IMR-90 (cell line): ENCODE data around the gene CBR4. TPM values are rescaled to one million over a fixed set of nuclear protein-coding genes. Genes with fewer than 3 reads are reported as not detected.

Experiments
- ATAC-seq: fragments of 200-7000 bp; cut with Tn5 transposase; 2 replicates; pipeline ENCODE4 v1.9.1; 2020; ENCODE audit warnings: low read depth, mild to moderate bottlenecking, moderate library complexity
- BruUV-seq: library from RNA; stranded (reverse); fragments of 400-500 nt; replicated peaks from 2 replicates; lab custom pipeline; 2021; lab: Mats Ljungman, UMichigan
- CTCF ChIA-PET: fragments of 300-600 bp; formaldehyde crosslinking; extraction: SDS; loops from one replicate; lab custom pipeline; 2021; ENCODE audit warnings: antibody characterized with exemption; lab: Yijun Ruan, JAX
- POLR2A ChIA-PET: fragments of 300-600 bp; sonication (Branson Sonifier 250); formaldehyde crosslinking; loops from one replicate; lab custom pipeline; 2022; ENCODE audit warnings: antibody characterized with exemption; ENCODE audit not compliant: unreplicated experiment; lab: Charles Lee
- DNase-seq: peaks from one replicate; pipeline ENCODE4 v3.0.0; 2013
- H2AFZ ChIP-seq: replicated peaks from 2 replicates; pipeline ENCODE3; 2013; ENCODE audit warnings: low read length, mild to moderate bottlenecking; ENCODE audit not compliant: poor library complexity
- H2AK5ac ChIP-seq: 2 replicates; pipeline ENCODE4 v1.6.1; 2013; ENCODE audit warnings: low read depth, low read length, inconsistent platforms
- H2AK9ac ChIP-seq: replicated peaks from 2 replicates; pipeline ENCODE3; 2013; ENCODE audit warnings: mild to moderate bottlenecking, low read depth, low read length, moderate library complexity; ENCODE audit not compliant: poor library complexity
- H2BK120ac ChIP-seq: 2 replicates; pipeline ENCODE4 v1.6.1; 2013; ENCODE audit warnings: low read depth, low read length, inconsistent platforms
- H2BK15ac ChIP-seq: 3 replicates; pipeline ENCODE4 v1.6.1; 2013; ENCODE audit warnings: low read depth, low read length, inconsistent platforms
- H2BK20ac ChIP-seq: 2 replicates; pipeline ENCODE4 v1.6.1; 2013; ENCODE audit warnings: low read depth, mild to moderate bottlenecking, inconsistent platforms, low read length, moderate library complexity
- H2BK5ac ChIP-seq: 2 replicates; pipeline ENCODE4 v1.6.1; 2013; ENCODE audit warnings: mild to moderate bottlenecking, low read depth, low read length, inconsistent platforms; ENCODE audit not compliant: poor library complexity, severe bottlenecking
- H3K14ac ChIP-seq: replicated peaks from 2 replicates; pipeline ENCODE4 v1.6.1; 2013; ENCODE audit warnings: low read depth, low read length, inconsistent platforms
- H3K18ac ChIP-seq: 2 replicates; pipeline ENCODE4 v1.6.1; 2013; ENCODE audit warnings: low read depth, low read length, control low read depth
- H3K23ac ChIP-seq: 2 replicates; pipeline ENCODE4 v1.6.1; 2013; ENCODE audit warnings: low read depth, low read length, inconsistent platforms
- H3K27ac ChIP-seq: 2 replicates; pipeline ENCODE4 v1.5.1; 2013; ENCODE audit warnings: mild to moderate bottlenecking, control low read depth, low read length; ENCODE audit not compliant: insufficient read depth
- H3K27me3 ChIP-seq: 2 replicates; pipeline ENCODE4 v1.6.1; 2013; ENCODE audit warnings: low read length; ENCODE audit not compliant: control insufficient read depth, insufficient read depth
- H3K36me3 ChIP-seq: 2 replicates; pipeline ENCODE4 v1.6.1; 2013; ENCODE audit warnings: low read length, mixed read lengths; ENCODE audit not compliant: control insufficient read depth, insufficient read depth
- H3K4ac ChIP-seq: 2 replicates; pipeline ENCODE4 v1.6.1; 2013; ENCODE audit warnings: low read depth, low read length, inconsistent platforms
- H3K4me1 ChIP-seq: 2 replicates; pipeline ENCODE4 v1.6.1; 2013; ENCODE audit warnings: low read length, mixed read lengths; ENCODE audit not compliant: control insufficient read depth, insufficient read depth
- H3K4me2 ChIP-seq: 2 replicates; pipeline ENCODE4 v1.6.1; 2013; ENCODE audit warnings: low read depth, mild to moderate bottlenecking, control low read depth, low read length, moderate library complexity
- H3K4me3 ChIP-seq: 2 replicates; pipeline ENCODE4 v1.5.1; 2013; ENCODE audit warnings: low read depth, mild to moderate bottlenecking, control low read depth, low read length, moderate library complexity; ENCODE audit not compliant: insufficient read depth
- H3K56ac ChIP-seq: 2 replicates; pipeline ENCODE4 v1.6.1; 2013; ENCODE audit warnings: low read length, inconsistent platforms; ENCODE audit not compliant: insufficient read depth; ENCODE audit errors: extremely low read depth
- H3K79me1 ChIP-seq, 2 experiments: 2 replicates each; pipeline ENCODE4 v1.6.1; 2013; ENCODE audit warnings: low read length in 2 of 2, inconsistent platforms in 1 of 2, low read depth in 1 of 2
- H3K9ac ChIP-seq: 2 replicates; pipeline ENCODE4 v1.6.1; 2013; ENCODE audit warnings: low read depth, low read length, control low read depth
- H3K9me1 ChIP-seq: 2 replicates; pipeline ENCODE4 v1.6.1; 2013; ENCODE audit warnings: low read length, inconsistent platforms; ENCODE audit not compliant: insufficient read depth
- H3K9me3 ChIP-seq: 2 replicates; pipeline ENCODE4 v1.6.1; 2013; ENCODE audit warnings: low read length; ENCODE audit not compliant: control insufficient read depth, insufficient read depth
- H4K20me1 ChIP-seq: 2 replicates; pipeline ENCODE4 v1.6.1; 2013; ENCODE audit warnings: low read length, inconsistent platforms; ENCODE audit not compliant: insufficient read depth
- H4K5ac ChIP-seq: 2 replicates; pipeline ENCODE4 v1.6.1; 2013; ENCODE audit warnings: mild to moderate bottlenecking, low read depth, low read length, control low read depth
- H4K8ac ChIP-seq, 2 experiments: 2 replicates each; pipeline ENCODE4 v1.6.1; 2013; ENCODE audit warnings: low read depth in 2 of 2, low read length in 2 of 2, control low read depth in 1 of 2, inconsistent platforms in 1 of 2
- H4K91ac ChIP-seq: 2 replicates; pipeline ENCODE4 v1.6.1; 2013; ENCODE audit warnings: low read depth, low read length, inconsistent platforms; ENCODE audit not compliant: insufficient read depth
- CHD1 ChIP-seq: IDR thresholded peaks from 2 replicates; pipeline ENCODE4 v1.6.1; 2012; ENCODE audit warnings: low read depth, low read length, improper control_type of control experiment
- MAZ ChIP-seq: IDR thresholded peaks from 2 replicates; pipeline ENCODE4 v1.6.1; 2012; ENCODE audit warnings: low read depth, mild to moderate bottlenecking, low read length, improper control_type of control experiment, moderate library complexity, borderline replicate concordance
- RAD21 ChIP-seq: IDR thresholded peaks from 2 replicates; pipeline ENCODE4 v1.6.1; 2012; ENCODE audit warnings: low read length, improper control_type of control experiment
- RFX5 ChIP-seq: IDR thresholded peaks from 2 replicates; pipeline ENCODE4 v1.8.0; 2012; ENCODE audit warnings: low read depth, mild to moderate bottlenecking, low read length, moderate library complexity
- WGBS, 2 experiments: methylation state at CpG; one replicate each; pipeline versions ENCODE4 v1.1.5 to v1.1.7; 2013; ENCODE audit warnings: missing lambda C conversion rate in 2 of 2; ENCODE audit not compliant: insufficient read length in 1 of 2; ENCODE audit errors: extremely low coverage in 2 of 2; 5-methylcytosine and 5-hydroxymethylcytosine counted together
- dilution Hi-C: fragments of 300-500 bp; cut with HindIII; formaldehyde crosslinking; loops from one replicate; pipeline ENCODE4 v1.14.3; 2018; ENCODE audit warnings: low sequenced_read_pairs; ENCODE audit not compliant: unreplicated experiment
- in situ Hi-C: fragments of 300-500 bp; cut with MboI; formaldehyde crosslinking; loops from 3 replicates; pipeline ENCODE4 v1.14.3; 2019; ENCODE audit warnings: low sequenced_read_pairs, inconsistent platforms, mixed read lengths
- intact Hi-C: fragments of 100-400 bp; cut with micrococcal nuclease; formaldehyde crosslinking; loops from 2 replicates; pipeline ENCODE4 v1.10.0; 2022
- polyA plus RNA-seq, 3 experiments: library from polyadenylated mRNA; depleted of rRNA; stranded (reverse); fragments of >200 nt; gene quantifications; 2 replicates each; pipeline ENCODE4 v1.2.3, GENCODE V29; 2012; ENCODE audit warnings: low replicate concordance in 1 of 3
- total RNA-seq: library from RNA; depleted of rRNA; stranded (reverse); fragments of >200 nt; gene quantifications from 2 replicates; pipeline ENCODE4 v1.2.3, GENCODE V29; 2012
- TF ChIP-seq, protein P1 (sequence below): fragments of 150-350 bp; IDR thresholded peaks from 2 replicates; pipeline ENCODE4 v1.6.1; 2017; ENCODE audit warnings: mild to moderate bottlenecking, antibody characterized with exemption, low read length, low read depth

CBR4 gene
- total and polyA plus RNA-seq, 2 of the 4 experiments (the other 2 are of a cell fraction), result 2.7 to 4.5 TPM

GRCh38 chr4:169018406-169018805, 8.4 kb upstream of the CBR4 start:
- DNase-seq (no peak), ATAC-seq (no peak)
- Histone ChIP-seq H3K9me1 (no peaks in the 10 kb centered on the region), H4K8ac (no peak overlapping the region), H3K27ac (no peak overlapping the region), H2AFZ (no peak overlapping the region), H3K4me2 (no peak overlapping the region), H3K27me3 (0 out of 2 replicates have a peak, but pooled peaks cover 2% of the 10 kb centered on the region), H2AK5ac (no peak overlapping the region), H3K14ac (no peak overlapping the region), H3K23ac (no peak overlapping the region), H2BK120ac (no peak overlapping the region), H2BK15ac (no peak overlapping the region), H4K20me1 (no peaks in the 10 kb centered on the region), H2BK20ac (no peak overlapping the region), H3K4me3 (no peak overlapping the region), H3K36me3 (no peaks in the 10 kb centered on the region), H3K9ac (no peak overlapping the region), H3K9me3 (no peaks in the 10 kb centered on the region), H2BK5ac (no peak overlapping the region), H4K91ac (no peak overlapping the region), H2AK9ac (no peak overlapping the region), H3K4ac (no peak overlapping the region), H3K79me1 (no peaks in the 10 kb centered on the region), H4K5ac (no peak overlapping the region), H3K4me1 (no peaks in the 10 kb centered on the region), H3K56ac (no peak overlapping the region), H3K18ac (no peak overlapping the region)
- WGBS, 2 experiments, result 100% methylated on average over 1 of the region's 1 CpG; no CpG with 5 or more reads in 1 of the 2 experiments
- BruUV-seq, result no TSS peak
- intact Hi-C loops (no loop called here), dilution Hi-C loops (no loop called here), in situ Hi-C loops (loop anchor here (10.0 kb wide), 1 partner anchor 246 kb away; no protein-coding TSS in a partner anchor)
- TF ChIP-seq CHD1 (no peak), RFX5 (no peak), RAD21 (no peak), MAZ (no peak)
- TF ChIP-seq, protein P1, sequence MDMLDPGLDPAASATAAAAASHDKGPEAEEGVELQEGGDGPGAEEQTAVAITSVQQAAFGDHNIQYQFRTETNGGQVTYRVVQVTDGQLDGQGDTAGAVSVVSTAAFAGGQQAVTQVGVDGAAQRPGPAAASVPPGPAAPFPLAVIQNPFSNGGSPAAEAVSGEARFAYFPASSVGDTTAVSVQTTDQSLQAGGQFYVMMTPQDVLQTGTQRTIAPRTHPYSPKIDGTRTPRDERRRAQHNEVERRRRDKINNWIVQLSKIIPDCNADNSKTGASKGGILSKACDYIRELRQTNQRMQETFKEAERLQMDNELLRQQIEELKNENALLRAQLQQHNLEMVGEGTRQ, result no peak
- POLR2A ChIA-PET, result no interaction called here
- CTCF ChIA-PET, result no interaction called here
